Tibial nerve (tissue), 4 donors: Measurements from ENCODE around the gene RAI14. TPM values are rescaled to one million over a fixed set of nuclear protein-coding genes. Genes with fewer than 3 reads are reported as not detected.

ENCODE experiments used
- DNase-seq, 2 donors: peaks; one replicate each; pipeline ENCODE4 v3.0.0-alpha.2; 2019; ENCODE audit warnings: low spot score in 2 of 2
- H3K27ac ChIP-seq, 4 donors: fragments of 200-600 bp; sonication (generic) in 3 of 4; one replicate each; pipeline ENCODE4 v1.5.1; 2017 to 2019; ENCODE audit warnings: mild to moderate bottlenecking in 1 of 4
- H3K27me3 ChIP-seq, 2 donors: fragments of 200-600 bp; sonication (generic) in 1 of 2; one replicate each; pipeline versions ENCODE4 v1.5.1 to v1.6.0; 2017 to 2019
- H3K36me3 ChIP-seq, 3 donors: fragments of 200-600 bp; sonication (generic); one replicate each; pipeline ENCODE4 v1.5.1; 2018 to 2019
- H3K4me1 ChIP-seq, 4 donors: fragments of 200-600 bp; sonication (generic) in 3 of 4; one replicate each; pipeline ENCODE4 v1.5.1; 2017 to 2019
- H3K4me3 ChIP-seq, 4 donors: fragments of 200-600 bp; sonication (generic) in 3 of 4; one replicate each; pipeline ENCODE4 v1.5.1; 2017 to 2019; ENCODE audit warnings: mild to moderate bottlenecking in 1 of 4, moderate library complexity in 1 of 4
- H3K9me3 ChIP-seq, 4 donors: fragments of 200-600 bp; sonication (generic) in 3 of 4; one replicate each; pipeline ENCODE4 v1.5.1; 2017 to 2019
- EP300 ChIP-seq, 2 donors: sonication (generic); formaldehyde crosslinking; IDR thresholded peaks; one replicate each; pipeline ENCODE4 v1.6.1; 2017; ENCODE audit warnings: antibody characterized with exemption in 2 of 2, mild to moderate bottlenecking in 1 of 2
- POLR2A ChIP-seq, 2 donors: fragments of 450-650 bp; IDR thresholded peaks; one replicate each; pipeline ENCODE4 v1.6.1; 2017; ENCODE audit warnings: antibody characterized with exemption in 2 of 2, mild to moderate bottlenecking in 2 of 2, moderate library complexity in 2 of 2
- WGBS, 2 donors: methylation state at CpG; one replicate each; pipeline ENCODE4 v1.1.5; 2018; 5-methylcytosine and 5-hydroxymethylcytosine counted together
- total RNA-seq, 4 donors: library from RNA; depleted of rRNA; stranded (reverse); fragments of >200 nt; gene quantifications; one replicate each; pipeline ENCODE4 v1.1.0, GENCODE V29; 2016
- TF ChIP-seq, protein P1 (sequence below), 5 experiments: fragments of 200-600 bp in 3 of 5; fragments of 450-650 bp in 2 of 5; sonication (generic) in 3 of 5; IDR thresholded peaks; one replicate each; pipeline ENCODE4 v1.5.1; 2016 to 2019; ENCODE audit warnings: antibody characterized with exemption in 5 of 5, mild to moderate bottlenecking in 3 of 5, moderate library complexity in 2 of 5

RAI14 gene
- total RNA-seq, 4 donors from 2014 or later: 42.8 to 72.2 (median 68.0) TPM

DNA sequence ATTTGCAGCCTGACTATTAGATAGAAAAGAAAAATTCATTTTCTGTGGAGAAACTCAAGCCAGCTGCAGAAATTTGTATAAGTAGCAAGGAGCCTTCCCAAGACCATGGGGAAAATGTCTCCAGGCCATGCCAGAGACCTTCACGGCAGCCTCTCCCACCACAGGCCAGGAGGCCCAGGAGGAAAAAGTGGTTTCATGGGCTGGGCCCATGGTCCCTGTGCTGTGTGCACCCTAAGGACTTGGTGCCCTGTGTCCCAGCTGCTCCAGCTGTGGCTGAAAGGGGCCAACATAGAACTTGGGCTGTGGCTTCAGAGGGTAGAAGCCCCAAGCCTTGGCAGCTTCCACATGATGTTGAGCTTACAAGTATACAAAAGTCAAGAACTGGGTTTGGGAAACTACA lies 109.5 kb downstream of the RAI14 start:
- DNase-seq: no peak
- Histone ChIP-seq H3K4me3 (no peak overlapping the region), H3K27ac (no peak overlapping the region), H3K9me3 (no peaks in the 10 kb centered on the region), H3K27me3 (no peaks in the 10 kb centered on the region), H3K36me3 (peaks cover 0 to 25% (median 0%) of the 10 kb centered on the region in 3 donors), H3K4me1 (peaks cover 0 to 27% (median 7%) of the 10 kb centered on the region in 4 donors)
- WGBS, 2 donors: 92 to 100% methylated on average over 1 of the region's 1 CpG
- TF ChIP-seq EP300 (IDR thresholded peaks at IDR 0.05) (no peak), POLR2A (IDR thresholded peaks at IDR 0.05) (no peak)
- TF ChIP-seq, protein P1, sequence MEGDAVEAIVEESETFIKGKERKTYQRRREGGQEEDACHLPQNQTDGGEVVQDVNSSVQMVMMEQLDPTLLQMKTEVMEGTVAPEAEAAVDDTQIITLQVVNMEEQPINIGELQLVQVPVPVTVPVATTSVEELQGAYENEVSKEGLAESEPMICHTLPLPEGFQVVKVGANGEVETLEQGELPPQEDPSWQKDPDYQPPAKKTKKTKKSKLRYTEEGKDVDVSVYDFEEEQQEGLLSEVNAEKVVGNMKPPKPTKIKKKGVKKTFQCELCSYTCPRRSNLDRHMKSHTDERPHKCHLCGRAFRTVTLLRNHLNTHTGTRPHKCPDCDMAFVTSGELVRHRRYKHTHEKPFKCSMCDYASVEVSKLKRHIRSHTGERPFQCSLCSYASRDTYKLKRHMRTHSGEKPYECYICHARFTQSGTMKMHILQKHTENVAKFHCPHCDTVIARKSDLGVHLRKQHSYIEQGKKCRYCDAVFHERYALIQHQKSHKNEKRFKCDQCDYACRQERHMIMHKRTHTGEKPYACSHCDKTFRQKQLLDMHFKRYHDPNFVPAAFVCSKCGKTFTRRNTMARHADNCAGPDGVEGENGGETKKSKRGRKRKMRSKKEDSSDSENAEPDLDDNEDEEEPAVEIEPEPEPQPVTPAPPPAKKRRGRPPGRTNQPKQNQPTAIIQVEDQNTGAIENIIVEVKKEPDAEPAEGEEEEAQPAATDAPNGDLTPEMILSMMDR (IDR thresholded peaks at IDR 0.05): no peak

DNA sequence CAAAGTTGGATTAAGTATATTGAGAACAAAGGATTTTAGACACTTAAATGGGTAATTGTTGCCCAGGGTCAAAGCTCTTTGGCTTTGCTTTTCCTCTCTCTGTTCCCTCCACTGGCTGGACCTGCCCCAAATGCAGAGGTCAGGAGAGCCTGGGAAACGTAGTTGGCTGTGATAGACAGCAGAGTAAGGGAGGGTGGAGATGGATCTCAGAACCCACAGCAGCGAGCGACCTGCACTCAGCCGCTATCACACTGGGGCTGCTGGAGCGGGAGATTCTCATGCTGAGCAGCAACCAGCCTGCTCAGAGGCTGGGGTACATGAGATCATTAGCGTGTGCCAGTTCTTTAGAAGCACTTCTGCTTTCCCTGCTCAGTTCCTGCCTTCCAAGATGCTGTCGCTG lies 111.1 kb downstream of the RAI14 start:
- Histone ChIP-seq H3K4me3 (no peak overlapping the region), H3K36me3 (peaks cover 0 to 16% (median 0%) of the 10 kb centered on the region in 3 donors), H3K27ac (no peak overlapping the region), H3K27me3 (no peaks in the 10 kb centered on the region), H3K9me3 (no peaks in the 10 kb centered on the region), H3K4me1 (peaks cover 0 to 32% (median 10%) of the 10 kb centered on the region in 4 donors)
- DNase-seq: no peak
- TF ChIP-seq POLR2A (IDR thresholded peaks at IDR 0.05) (no peak), EP300 (IDR thresholded peaks at IDR 0.05) (no peak)
- TF ChIP-seq, protein P1 (IDR thresholded peaks at IDR 0.05): no peak
- 77 to 79% methylated on average over 7 of the region's 7 CpGs for WGBS, 2 donors

DNA sequence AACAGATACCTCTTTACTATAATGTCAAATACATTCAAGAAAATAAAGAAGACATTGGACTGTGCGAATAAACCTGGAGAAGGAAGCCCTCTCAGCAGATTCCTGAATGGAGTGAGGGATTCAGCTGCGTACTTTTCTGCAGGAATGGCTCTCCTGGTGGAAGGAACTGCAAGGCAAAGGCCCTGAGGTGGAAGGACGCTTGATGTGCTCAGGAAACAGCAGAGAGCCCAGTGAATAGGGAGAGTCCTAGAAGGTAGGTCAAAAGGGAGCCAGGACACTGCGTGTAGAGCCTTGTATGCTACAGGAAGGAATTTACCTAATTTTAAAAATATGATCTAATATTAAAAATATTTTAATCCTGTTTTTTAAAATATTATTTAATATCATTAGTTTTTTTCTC lies 114.4 kb downstream of the RAI14 start:
- Histone ChIP-seq H3K4me3 (no peak overlapping the region), H3K9me3 (peaks cover 0 to 4% (median 1%) of the 10 kb centered on the region in 4 donors), H3K4me1 (peaks cover 0 to 25% (median 10%) of the 10 kb centered on the region in 4 donors), H3K27ac (no peak overlapping the region), H3K36me3 (peaks cover 0 to 12% (median 0%) of the 10 kb centered on the region in 3 donors), H3K27me3 (no peaks in the 10 kb centered on the region)
- DNase-seq: no peak
- no peak for TF ChIP-seq POLR2A (IDR thresholded peaks at IDR 0.05)
- TF ChIP-seq EP300 (IDR thresholded peaks at IDR 0.05): no peak
- TF ChIP-seq, protein P1 (IDR thresholded peaks at IDR 0.05): no peak
- WGBS, 2 donors: 89 to 92% methylated on average over 4 of the region's 4 CpGs

DNA sequence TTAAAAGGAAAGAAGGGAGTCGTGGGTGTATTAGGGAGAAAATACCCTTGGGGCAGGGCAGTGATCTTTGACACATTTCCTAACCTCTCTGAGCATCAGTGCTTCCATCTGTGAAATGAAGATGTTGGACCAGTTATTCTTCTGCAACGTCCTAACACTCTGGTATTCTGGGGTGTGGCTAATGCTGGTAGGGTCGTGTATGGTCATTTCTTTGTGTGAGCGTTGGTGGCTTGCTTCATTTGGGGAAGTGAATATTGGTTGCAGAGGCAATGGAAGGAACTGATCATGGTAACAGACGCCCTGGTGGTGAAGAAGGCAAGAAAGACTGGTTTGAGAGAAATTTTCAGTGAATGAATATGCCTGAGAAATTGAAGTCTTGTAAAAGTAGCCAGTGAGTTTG lies 114.9 kb downstream of the RAI14 start:
- H3K36me3 ChIP-seq: peaks cover 0 to 6% (median 0%) of the 10 kb centered on the region in 3 donors
- H3K4me1 ChIP-seq: peaks cover 0 to 25% (median 10%) of the 10 kb centered on the region in 4 donors
- no peak overlapping the region for H3K4me3 ChIP-seq
- WGBS, 2 donors: 20 to 25% methylated on average over 5 of the region's 5 CpGs
- no peak for DNase-seq
- H3K27ac ChIP-seq: peak overlapping the region in 1 of 4 donors; percentile 45
- TF ChIP-seq EP300 (IDR thresholded peaks at IDR 0.05) (no peak), POLR2A (IDR thresholded peaks at IDR 0.05) (no peak)
- TF ChIP-seq, protein P1 (IDR thresholded peaks at IDR 0.05): no peak
- H3K9me3 ChIP-seq: peaks cover 0 to 4% (median 1%) of the 10 kb centered on the region in 4 donors
- no peaks in the 10 kb centered on the region for H3K27me3 ChIP-seq

DNA sequence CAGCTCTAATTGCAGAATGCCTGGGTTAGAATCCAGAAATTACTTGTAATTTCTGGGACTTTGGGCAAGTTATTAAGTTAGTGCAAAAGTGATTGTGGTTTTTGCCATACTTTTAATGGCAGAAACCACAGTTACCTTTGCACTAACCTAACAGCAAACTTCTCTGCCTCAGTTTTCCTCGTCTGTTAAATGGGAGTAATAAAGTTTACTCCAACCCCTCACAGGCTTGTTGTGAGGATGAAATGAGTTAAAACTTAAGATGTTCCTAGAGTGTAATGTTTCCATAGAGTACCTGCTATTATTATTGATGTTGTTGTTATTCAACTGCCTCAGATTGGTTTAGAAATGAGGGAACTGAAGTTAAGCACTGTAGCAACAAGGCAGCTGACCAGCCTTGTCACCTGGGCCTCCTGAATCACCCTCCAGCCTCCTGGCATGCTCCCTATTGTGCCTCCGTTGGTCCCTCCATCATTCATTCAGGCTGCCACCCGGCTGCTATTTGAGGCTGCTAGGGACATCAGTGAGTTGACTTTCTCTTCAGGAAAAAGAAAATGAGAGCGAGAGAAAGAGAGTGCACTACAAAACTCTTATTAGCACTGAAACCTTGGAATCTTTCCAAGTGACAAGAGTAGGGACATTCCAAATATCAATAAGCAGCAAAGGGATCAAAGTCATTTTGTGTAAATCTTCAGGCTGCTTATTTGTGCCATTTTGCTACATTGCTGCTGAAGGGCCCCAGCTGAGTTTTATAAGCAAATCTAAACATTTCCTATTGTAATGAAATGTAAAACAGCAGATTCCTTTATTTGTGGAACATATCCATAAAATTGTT lies 116.4 kb downstream of the RAI14 start:
- no peaks in the 10 kb centered on the region for H3K36me3 ChIP-seq
- no peak overlapping the region for H3K4me3 ChIP-seq
- 64 to 65% methylated on average over 4 of the region's 4 CpGs for WGBS, 2 donors
- DNase-seq: no peak
- peaks cover 0 to 4% (median 1%) of the 10 kb centered on the region in 4 donors for H3K9me3 ChIP-seq
- H3K27me3 ChIP-seq: no peaks in the 10 kb centered on the region
- peaks cover 0 to 25% (median 10%) of the 10 kb centered on the region in 4 donors for H3K4me1 ChIP-seq
- TF ChIP-seq EP300 (IDR thresholded peaks at IDR 0.05) (no peak), POLR2A (IDR thresholded peaks at IDR 0.05) (no peak)
- TF ChIP-seq, protein P1 (IDR thresholded peaks at IDR 0.05): no peak
- H3K27ac ChIP-seq: peak overlapping the region in 1 of 4 donors; percentile 30
